Measurements from ENCODE around the gene HIBCH. TPM values are rescaled to one million over a fixed set of nuclear protein-coding genes. Genes with fewer than 3 reads are reported as not detected.

The HIBCH gene
- total and polyA plus RNA-seq, 2 of the 4 experiments (the other 2 are of a cell fraction): 8.8 to 11.9 TPM

DNA sequence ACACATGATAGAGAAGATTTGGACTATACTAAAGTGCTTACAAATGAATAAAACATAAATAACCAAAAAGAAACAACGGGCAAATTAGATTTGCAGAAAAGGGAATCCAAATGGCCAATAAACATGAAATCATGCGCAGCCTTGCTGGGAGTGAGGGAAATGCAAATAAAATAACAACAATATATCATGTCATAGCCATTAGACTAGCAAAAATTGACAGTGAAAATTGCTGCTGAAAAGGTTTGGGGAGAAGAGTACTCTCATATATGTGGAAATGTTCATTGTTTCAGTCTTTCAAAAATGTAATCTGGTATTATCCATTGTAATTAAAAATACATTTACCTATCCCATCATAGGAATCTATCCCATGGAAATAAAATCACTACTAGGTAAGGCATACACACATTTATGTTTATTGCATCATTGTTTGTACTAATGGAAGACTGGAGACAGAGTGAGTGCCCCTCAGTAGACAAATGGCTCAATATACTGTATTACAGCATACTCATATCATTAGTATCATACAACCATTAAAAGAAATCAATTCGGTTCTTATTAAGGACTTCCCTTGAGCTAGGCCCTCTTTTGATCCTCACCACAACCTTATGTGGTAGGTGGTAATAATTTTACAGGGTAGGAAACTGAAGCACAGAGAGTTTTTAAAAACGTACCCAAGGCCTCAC, 163.0 kb downstream of the HIBCH start:
- no peak overlapping the region for H2AK9ac ChIP-seq (replicated peaks; ENCODE audit: low read depth, low read length, poor library complexity)
- H3K4me1 ChIP-seq (ENCODE audit: control insufficient read depth, insufficient read depth, low read length): no peaks in the 10 kb centered on the region
- H3K4ac ChIP-seq (ENCODE audit: low read depth, low read length): no peak overlapping the region
- H2AK5ac ChIP-seq (ENCODE audit: low read depth, low read length): no peak overlapping the region
- CTCF ChIA-PET: no interaction called here
- no peaks in the 10 kb centered on the region for H3K79me1 ChIP-seq (ENCODE audit: low read depth in 1 of 2, low read length in 2 of 2)
- intact Hi-C loops (cut with micrococcal nuclease): no loop called here
- H3K4me3 ChIP-seq (ENCODE audit: insufficient read depth, low read depth, low read length): no peak overlapping the region
- H3K27me3 ChIP-seq (ENCODE audit: control insufficient read depth, insufficient read depth, low read length): no peaks in the 10 kb centered on the region
- no peak overlapping the region for H2BK20ac ChIP-seq (ENCODE audit: low read depth, low read length)
- dilution Hi-C loops (cut with HindIII; ENCODE audit: low sequenced_read_pairs, unreplicated experiment): no loop called here
- no CpG with 5 or more reads among the region's 4 CpGs for WGBS, 2 experiments (ENCODE audit: extremely low coverage in 2 of 2, insufficient read length in 1 of 2)
- DNase-seq (no peak), ATAC-seq (ENCODE audit: low read depth) (no peak)
- no peak overlapping the region for H2BK5ac ChIP-seq (ENCODE audit: low read depth, low read length, poor library complexity, severe bottlenecking)
- H3K9me1 ChIP-seq (ENCODE audit: insufficient read depth, low read length): no peaks in the 10 kb centered on the region
- no peak overlapping the region for H2AFZ ChIP-seq (replicated peaks; ENCODE audit: low read length, poor library complexity)
- H3K23ac ChIP-seq (ENCODE audit: low read depth, low read length): no peak overlapping the region
- peak; percentile 58 for TF ChIP-seq CEBPB (IDR thresholded peaks at IDR 0.05; ENCODE audit: low read depth, low read length)
- no peak for TF ChIP-seq RFX5 (IDR thresholded peaks at IDR 0.05; ENCODE audit: low read depth, low read length)
- in situ Hi-C loops (cut with MboI; ENCODE audit: low sequenced_read_pairs): no loop called here
- H2BK15ac ChIP-seq (ENCODE audit: low read depth, low read length): no peak overlapping the region
- no peak overlapping the region for H3K14ac ChIP-seq (replicated peaks; ENCODE audit: low read depth, low read length)
- no peak overlapping the region for H3K9ac ChIP-seq (ENCODE audit: low read depth, low read length)
- H3K4me2 ChIP-seq (ENCODE audit: low read depth, low read length): no peak overlapping the region
- H3K36me3 ChIP-seq (ENCODE audit: control insufficient read depth, insufficient read depth, low read length): no peaks in the 10 kb centered on the region
- no peak overlapping the region for H4K5ac ChIP-seq (ENCODE audit: low read depth, low read length)
- H2BK120ac ChIP-seq (ENCODE audit: low read depth, low read length): no peak overlapping the region
- no peak overlapping the region for H3K56ac ChIP-seq (ENCODE audit: extremely low read depth, insufficient read depth, low read length)
- no peak overlapping the region for H3K27ac ChIP-seq (ENCODE audit: insufficient read depth, low read length)
- BruUV-seq (replicated peaks): no TSS peak
- H4K91ac ChIP-seq (ENCODE audit: insufficient read depth, low read depth, low read length): no peak overlapping the region
- H4K8ac ChIP-seq (ENCODE audit: low read depth in 2 of 2, low read length in 2 of 2): no peak overlapping the region
- no peaks in the 10 kb centered on the region for H3K9me3 ChIP-seq (ENCODE audit: control insufficient read depth, insufficient read depth, low read length)
- no peaks in the 10 kb centered on the region for H4K20me1 ChIP-seq (ENCODE audit: insufficient read depth, low read length)
- POLR2A ChIA-PET (ENCODE audit: unreplicated experiment): no interaction called here
- no peak overlapping the region for H3K18ac ChIP-seq (ENCODE audit: low read depth, low read length)

Other genes starting within 250 kb of the HIBCH start
- gene INPP1, start 23.8 kb upstream of the HIBCH start, total RNA-seq (2012; rRNA removed): 3.6 and 4.1 TPM in 2 replicates
- 10.1 and 10.7 TPM in 2 replicates for gene INPP1, start 23.8 kb upstream of the HIBCH start, polyA plus RNA-seq (2012; rRNA removed)
- 7.7 and 8.1 TPM in 2 replicates for gene MFSD6, start 88.5 kb upstream of the HIBCH start, total RNA-seq (2012; rRNA removed)
- 4.0 and 4.2 TPM in 2 replicates for gene MFSD6, start 88.5 kb upstream of the HIBCH start, polyA plus RNA-seq (2012; rRNA removed)
- gene NEMP2, start 214.9 kb upstream of the HIBCH start, total RNA-seq (2012; rRNA removed): 1.3 and 2.2 TPM in 2 replicates
- gene NEMP2, start 214.9 kb upstream of the HIBCH start, polyA plus RNA-seq (2012; rRNA removed): 0.83 and 1.1 TPM in 2 replicates